ENCODE data around the gene STK11IP. TPM values are rescaled to one million over a fixed set of nuclear protein-coding genes. Genes with fewer than 3 reads are reported as not detected.

The STK11IP gene
- total RNA-seq, 4 donors from 2014 or later, result 25.3 to 68.0 (median 29.2) TPM

DNA sequence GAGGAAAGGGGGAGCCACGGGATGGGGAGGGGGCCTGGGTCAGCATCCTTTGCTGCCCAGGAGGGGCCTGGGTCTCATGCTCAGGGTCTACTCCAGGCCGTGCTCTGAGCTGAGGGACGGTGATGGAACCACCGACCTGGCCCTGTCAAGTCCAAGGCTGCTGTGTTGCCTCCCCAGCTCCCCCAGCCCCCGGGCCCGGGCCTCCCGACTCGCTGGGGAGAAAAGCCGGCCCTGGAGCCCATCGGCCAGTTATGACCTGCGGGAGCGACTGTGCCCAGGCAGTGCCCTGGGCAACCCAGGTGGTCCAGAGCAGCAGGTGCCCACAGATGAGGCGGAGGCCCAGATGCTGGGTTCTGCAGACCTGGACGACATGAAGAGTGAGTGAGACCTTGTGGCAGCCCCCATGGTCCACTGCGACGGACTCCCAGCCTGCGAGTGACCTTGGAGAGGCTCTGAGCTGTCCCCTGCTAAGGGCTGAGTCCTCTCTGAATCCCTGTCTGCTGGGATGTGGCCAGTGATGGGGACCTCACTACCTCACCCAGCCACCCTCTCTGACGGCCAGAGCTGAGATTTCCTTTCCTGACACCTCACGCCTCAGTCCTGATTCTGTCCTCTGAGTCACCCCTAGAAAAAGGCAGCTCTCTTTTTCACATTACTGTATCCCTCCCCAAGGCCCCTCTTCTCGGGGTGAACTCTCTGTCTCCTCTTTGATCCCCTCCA lies 32.5 kb downstream of the STK11IP start:
- Histone ChIP-seq H3K9me3 (no peaks in the 10 kb centered on the region), H3K27ac (no peak overlapping the region), H3K27me3 (peaks cover 16% of the 10 kb centered on the region), H3K4me1 (peaks cover 12% of the 10 kb centered on the region), H3K36me3 (peaks cover 3% of the 10 kb centered on the region), H3K4me3 (no peak overlapping the region)
- WGBS, result 74% methylated on average over 6 of the region's 20 CpGs
- DNase-seq (ENCODE audit: low spot score in 2 of 2), result no peak
- no peak for TF ChIP-seq EP300 (IDR thresholded peaks at IDR 0.05)
- no peak for TF ChIP-seq POLR2A (IDR thresholded peaks at IDR 0.05)
- no peak for TF ChIP-seq POLR2AphosphoS5 (IDR thresholded peaks at IDR 0.05)
- TF ChIP-seq, protein P1, sequence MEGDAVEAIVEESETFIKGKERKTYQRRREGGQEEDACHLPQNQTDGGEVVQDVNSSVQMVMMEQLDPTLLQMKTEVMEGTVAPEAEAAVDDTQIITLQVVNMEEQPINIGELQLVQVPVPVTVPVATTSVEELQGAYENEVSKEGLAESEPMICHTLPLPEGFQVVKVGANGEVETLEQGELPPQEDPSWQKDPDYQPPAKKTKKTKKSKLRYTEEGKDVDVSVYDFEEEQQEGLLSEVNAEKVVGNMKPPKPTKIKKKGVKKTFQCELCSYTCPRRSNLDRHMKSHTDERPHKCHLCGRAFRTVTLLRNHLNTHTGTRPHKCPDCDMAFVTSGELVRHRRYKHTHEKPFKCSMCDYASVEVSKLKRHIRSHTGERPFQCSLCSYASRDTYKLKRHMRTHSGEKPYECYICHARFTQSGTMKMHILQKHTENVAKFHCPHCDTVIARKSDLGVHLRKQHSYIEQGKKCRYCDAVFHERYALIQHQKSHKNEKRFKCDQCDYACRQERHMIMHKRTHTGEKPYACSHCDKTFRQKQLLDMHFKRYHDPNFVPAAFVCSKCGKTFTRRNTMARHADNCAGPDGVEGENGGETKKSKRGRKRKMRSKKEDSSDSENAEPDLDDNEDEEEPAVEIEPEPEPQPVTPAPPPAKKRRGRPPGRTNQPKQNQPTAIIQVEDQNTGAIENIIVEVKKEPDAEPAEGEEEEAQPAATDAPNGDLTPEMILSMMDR (IDR thresholded peaks at IDR 0.05), result no peak

DNA sequence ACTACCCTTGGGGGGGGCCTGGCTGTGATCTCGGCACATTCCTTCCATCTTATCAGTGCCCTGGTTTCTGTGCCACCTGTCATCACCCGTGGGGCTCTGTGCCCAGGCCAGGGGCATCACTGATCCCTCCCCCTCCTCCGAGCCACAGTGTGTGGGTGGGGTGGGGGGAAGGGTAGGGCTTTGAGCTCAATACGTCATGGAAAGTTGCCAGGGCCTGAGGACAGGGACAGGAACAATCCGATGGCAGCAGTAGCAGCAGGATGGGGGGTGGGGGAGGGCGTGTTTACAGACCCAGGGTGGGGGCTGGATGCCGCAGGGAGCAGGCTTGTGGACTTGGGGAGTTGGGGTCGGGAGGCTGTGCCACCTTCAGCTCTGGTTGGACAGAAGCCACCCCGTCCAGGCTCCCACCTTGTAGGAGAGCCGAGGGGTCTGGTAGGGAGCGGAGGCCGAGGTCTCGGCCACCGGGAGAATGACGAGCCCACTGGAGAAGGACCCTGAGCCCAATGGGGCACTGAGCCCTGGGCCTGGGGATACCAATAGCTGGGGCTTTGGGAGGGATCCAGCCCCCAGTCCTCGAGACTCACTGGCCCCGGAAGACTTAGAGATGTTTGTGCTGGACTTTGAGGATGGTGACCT lies 33.2 kb downstream of the STK11IP start:
- Histone ChIP-seq H3K9me3 (no peaks in the 10 kb centered on the region), H3K27me3 (peaks cover 16% of the 10 kb centered on the region), H3K27ac (no peak overlapping the region), H3K4me1 (peaks cover 12% of the 10 kb centered on the region), H3K36me3 (peaks cover 3% of the 10 kb centered on the region), H3K4me3 (no peak overlapping the region)
- TF ChIP-seq, protein P1 (IDR thresholded peaks at IDR 0.05), result no peak
- TF ChIP-seq POLR2A (IDR thresholded peaks at IDR 0.05) (no peak), EP300 (IDR thresholded peaks at IDR 0.05) (no peak), POLR2AphosphoS5 (IDR thresholded peaks at IDR 0.05) (no peak)
- 74% methylated on average over 17 of the region's 17 CpGs for WGBS
- no peak for DNase-seq (ENCODE audit: low spot score in 2 of 2)

DNA sequence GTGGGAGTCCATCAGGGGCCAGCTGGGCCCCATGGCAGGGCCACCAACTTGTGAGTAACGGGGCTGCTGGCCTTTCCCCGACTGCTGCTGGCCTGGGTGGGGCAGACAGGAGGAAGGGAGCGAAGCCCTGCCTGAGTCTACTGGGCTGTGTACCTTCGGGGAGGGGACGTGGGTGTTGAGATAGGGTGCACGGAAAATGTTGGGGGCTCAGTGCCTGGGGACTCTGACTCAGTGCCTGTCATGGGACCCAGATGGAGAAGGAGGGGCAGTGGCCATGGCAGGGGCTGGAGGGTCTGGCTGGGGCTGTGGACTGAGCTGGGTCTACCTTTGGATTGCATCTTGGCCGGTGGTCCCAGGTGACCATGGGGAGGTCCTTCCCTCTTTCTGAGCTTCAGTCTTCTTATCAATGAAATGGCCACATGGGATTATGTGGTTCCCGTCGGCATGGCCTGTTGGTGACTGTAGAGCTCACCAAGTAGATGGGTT lies 33.8 kb downstream of the STK11IP start:
- TF ChIP-seq EP300 (IDR thresholded peaks at IDR 0.05) (no peak), POLR2AphosphoS5 (IDR thresholded peaks at IDR 0.05) (no peak), POLR2A (IDR thresholded peaks at IDR 0.05) (no peak)
- TF ChIP-seq, protein P1 (IDR thresholded peaks at IDR 0.05), result no peak
- no peak for DNase-seq (ENCODE audit: low spot score in 2 of 2)
- Histone ChIP-seq H3K4me1 (peaks cover 12% of the 10 kb centered on the region), H3K27me3 (peaks cover 16% of the 10 kb centered on the region), H3K4me3 (no peak overlapping the region), H3K9me3 (no peaks in the 10 kb centered on the region), H3K36me3 (peaks cover 3% of the 10 kb centered on the region), H3K27ac (no peak overlapping the region)
- whole genome bisulfite sequencing, result 88% methylated on average over 9 of the region's 9 CpGs

DNA sequence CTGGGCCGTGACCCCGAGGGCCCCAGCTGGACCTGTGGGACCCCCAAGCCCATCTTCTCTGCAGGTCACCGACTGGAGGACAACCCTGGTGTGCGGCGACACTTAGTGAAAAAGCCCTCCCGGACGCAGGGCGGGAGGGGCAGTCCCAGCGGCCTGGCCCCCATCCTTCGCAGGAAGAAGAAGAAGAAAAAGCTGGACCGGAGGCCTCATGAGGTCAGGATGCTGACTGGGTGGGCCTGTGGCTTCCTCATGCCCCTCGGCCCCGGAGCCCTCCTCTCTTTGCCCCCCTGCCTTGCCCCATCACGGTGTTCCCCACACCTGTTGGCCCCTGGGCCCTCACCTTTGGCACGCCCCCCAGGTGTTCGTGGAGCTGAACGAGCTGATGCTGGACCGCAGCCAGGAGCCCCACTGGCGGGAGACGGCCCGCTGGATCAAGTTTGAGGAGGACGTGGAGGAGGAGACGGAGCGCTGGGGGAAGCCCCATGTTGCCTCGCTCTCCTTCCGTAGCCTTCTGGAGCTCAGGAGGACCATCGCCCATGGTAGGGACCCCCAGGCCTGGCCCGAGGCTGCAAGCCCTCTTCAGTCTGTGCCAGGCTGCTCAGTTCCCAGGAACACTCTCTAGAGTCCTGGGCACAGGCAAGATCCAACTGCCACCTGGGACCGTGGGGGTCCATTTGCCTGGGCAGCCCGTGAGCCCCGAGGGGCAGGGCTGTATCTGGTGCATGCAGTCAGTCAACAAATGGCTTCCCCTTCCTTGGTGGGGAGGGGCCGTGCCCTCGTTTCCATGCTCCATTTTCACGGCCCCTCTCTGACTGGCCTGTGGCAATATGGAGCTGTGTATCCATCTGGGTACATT lies 34.5 kb downstream of the STK11IP start:
- peak in 1 of 2 donors; percentile 73 for DNase-seq (ENCODE audit: low spot score in 2 of 2)
- Histone ChIP-seq H3K27ac (no peak overlapping the region), H3K4me1 (peaks cover 8% of the 10 kb centered on the region), H3K27me3 (peaks cover 13% of the 10 kb centered on the region), H3K36me3 (peaks cover 3% of the 10 kb centered on the region), H3K9me3 (no peaks in the 10 kb centered on the region), H3K4me3 (no peak overlapping the region)
- TF ChIP-seq, protein P1 (IDR thresholded peaks at IDR 0.05), result no peak
- TF ChIP-seq POLR2A (IDR thresholded peaks at IDR 0.05), result no peak
- TF ChIP-seq POLR2AphosphoS5 (IDR thresholded peaks at IDR 0.05), result no peak
- no peak for TF ChIP-seq EP300 (IDR thresholded peaks at IDR 0.05)
- WGBS, result 85% methylated on average over 24 of the region's 34 CpGs

Data from suprapubic skin (tissue), 4 donors.